Trophoblast cell (in vitro differentiated cells and primary cell): Measurements from ENCODE around the gene VDR.
"Not testable (repeated sequence)": the region's sequence is repeated elsewhere in the genome, so short reads cannot be mapped to it uniquely, and the experiment has no call there.

Experiments used
- DNase-seq, 2 donors: peaks; one replicate each; pipeline ENCODE4 v3.0.0-alpha.2; 2016
- H2AFZ ChIP-seq: 2 replicates; pipeline ENCODE4 v1.6.1; 2013; ENCODE audit warnings: low read length, moderate library complexity, mild to moderate bottlenecking; ENCODE audit not compliant: insufficient read depth, poor library complexity
- H2AK5ac ChIP-seq: 2 replicates; pipeline ENCODE4 v1.6.1; 2013; ENCODE audit warnings: mild to moderate bottlenecking, low read length
- H2BK120ac ChIP-seq: 2 replicates; pipeline ENCODE4 v1.6.1; 2013; ENCODE audit warnings: low read length, mild to moderate bottlenecking, moderate library complexity; ENCODE audit not compliant: insufficient read depth, poor library complexity
- H2BK12ac ChIP-seq: 2 replicates; pipeline ENCODE4 v1.6.1; 2013; ENCODE audit warnings: mild to moderate bottlenecking, low read length, moderate library complexity
- H2BK5ac ChIP-seq: 2 replicates; pipeline ENCODE4 v1.6.1; 2013; ENCODE audit warnings: low read length, low read depth, moderate library complexity, mild to moderate bottlenecking; ENCODE audit not compliant: poor library complexity
- H3K14ac ChIP-seq: 2 replicates; pipeline ENCODE4 v1.6.1; 2013; ENCODE audit warnings: mild to moderate bottlenecking, low read length
- H3K18ac ChIP-seq: 2 replicates; pipeline ENCODE4 v1.6.1; 2013; ENCODE audit warnings: mild to moderate bottlenecking, low read length
- H3K23ac ChIP-seq: 2 replicates; pipeline ENCODE4 v1.6.1; 2013; ENCODE audit warnings: low read length
- H3K27ac ChIP-seq: 2 replicates; pipeline ENCODE4 v1.5.1; 2013; ENCODE audit warnings: low read depth, mild to moderate bottlenecking, inconsistent platforms, low read length, moderate library complexity
- H3K27me3 ChIP-seq: 2 replicates; pipeline ENCODE4 v1.6.1; 2013; ENCODE audit warnings: inconsistent platforms, mild to moderate bottlenecking, low read length, moderate library complexity; ENCODE audit not compliant: insufficient read depth
- H3K36me3 ChIP-seq, 2 experiments: 1 replicate in 1 of 2; 2 replicates in 1 of 2; pipeline ENCODE4 v1.6.1; 2013; ENCODE audit warnings: low read length in 2 of 2, mild to moderate bottlenecking in 2 of 2, moderate library complexity in 1 of 2; ENCODE audit not compliant: insufficient read depth in 2 of 2, control insufficient read depth in 1 of 2
- H3K4ac ChIP-seq: 2 replicates; pipeline ENCODE4 v1.6.1; 2013; ENCODE audit warnings: low read depth, mild to moderate bottlenecking, low read length, moderate library complexity
- H3K4me1 ChIP-seq, 2 experiments: 1 replicate in 1 of 2; 2 replicates in 1 of 2; pipeline ENCODE4 v1.6.1; 2013; ENCODE audit warnings: low read length in 2 of 2, mild to moderate bottlenecking in 2 of 2, moderate library complexity in 1 of 2; ENCODE audit not compliant: insufficient read depth in 2 of 2, control insufficient read depth in 1 of 2
- H3K4me2 ChIP-seq: 2 replicates; pipeline ENCODE4 v1.6.1; 2013; ENCODE audit warnings: inconsistent platforms, mild to moderate bottlenecking, low read length, moderate library complexity
- H3K4me3 ChIP-seq: 2 replicates; pipeline ENCODE4 v1.5.1; 2013; ENCODE audit warnings: mild to moderate bottlenecking, low read depth, low read length, inconsistent platforms
- H3K79me1 ChIP-seq: one replicate; pipeline ENCODE4 v1.6.1; 2013; ENCODE audit warnings: low read length
- H3K79me2 ChIP-seq: 2 replicates; pipeline ENCODE4 v1.6.1; 2013; ENCODE audit warnings: low read length, mild to moderate bottlenecking; ENCODE audit not compliant: control insufficient read depth, insufficient read depth, poor library complexity
- H3K9ac ChIP-seq: 2 replicates; pipeline ENCODE4 v1.6.1; 2013; ENCODE audit warnings: mild to moderate bottlenecking, low read length
- H3K9me3 ChIP-seq: 2 replicates; pipeline ENCODE4 v1.6.1; 2013; ENCODE audit warnings: low read depth, mild to moderate bottlenecking, control low read depth, inconsistent platforms, low read length; ENCODE audit not compliant: insufficient read depth
- H4K12ac ChIP-seq: 2 replicates; pipeline ENCODE4 v1.6.1; 2013; ENCODE audit warnings: low read depth, mild to moderate bottlenecking, low read length, moderate library complexity
- H4K8ac ChIP-seq: 2 replicates; pipeline ENCODE4 v1.6.1; 2013; ENCODE audit warnings: low read depth, mild to moderate bottlenecking, low read length, moderate library complexity
- H4K91ac ChIP-seq: one replicate; pipeline ENCODE4 v1.6.1; 2013; ENCODE audit warnings: low read depth, mild to moderate bottlenecking, low read length, moderate library complexity
- WGBS: extraction: QIAGEN DNeasy Blood & Tissue Kit; methylation state at CpG from one replicate; pipeline ENCODE4 v1.1.7; 2013; ENCODE audit warnings: missing lambda C conversion rate; ENCODE audit not compliant: insufficient read length, insufficient coverage; ENCODE audit errors: extremely low coverage; 5-methylcytosine and 5-hydroxymethylcytosine counted together

VDR gene

GRCh38 chr12:47843226-47843980, 61.4 kb downstream of the VDR start:
- H3K9ac ChIP-seq: no peak overlapping the region
- no peak overlapping the region for H2BK120ac ChIP-seq
- H3K4ac ChIP-seq: no peak overlapping the region
- H3K79me2 ChIP-seq: no peaks in the 10 kb centered on the region
- no peak overlapping the region for H3K23ac ChIP-seq
- H3K18ac ChIP-seq: no peak overlapping the region
- H3K27me3 ChIP-seq: no peaks in the 10 kb centered on the region
- peaks cover 2 to 5% of the 10 kb centered on the region in 2 experiments for H3K4me1 ChIP-seq
- peak; percentile 84 to 91 for DNase-seq
- H3K14ac ChIP-seq: no peak overlapping the region
- no peak overlapping the region for H2BK12ac ChIP-seq
- no peaks in the 10 kb centered on the region for H3K9me3 ChIP-seq
- no peak overlapping the region for H2AFZ ChIP-seq
- H2BK5ac ChIP-seq: no peak overlapping the region
- no peaks in the 10 kb centered on the region for H3K36me3 ChIP-seq
- no peak overlapping the region for H3K4me2 ChIP-seq
- H3K4me3 ChIP-seq: no peak overlapping the region
- no CpG with 5 or more reads among the region's 25 CpGs for WGBS
- no peak overlapping the region for H3K27ac ChIP-seq
- no peak overlapping the region for H4K12ac ChIP-seq
- H3K79me1 ChIP-seq: no peaks in the 10 kb centered on the region
- H4K8ac ChIP-seq: no peak overlapping the region
- H4K91ac ChIP-seq: no peak overlapping the region
- H2AK5ac ChIP-seq: no peak overlapping the region

DNA sequence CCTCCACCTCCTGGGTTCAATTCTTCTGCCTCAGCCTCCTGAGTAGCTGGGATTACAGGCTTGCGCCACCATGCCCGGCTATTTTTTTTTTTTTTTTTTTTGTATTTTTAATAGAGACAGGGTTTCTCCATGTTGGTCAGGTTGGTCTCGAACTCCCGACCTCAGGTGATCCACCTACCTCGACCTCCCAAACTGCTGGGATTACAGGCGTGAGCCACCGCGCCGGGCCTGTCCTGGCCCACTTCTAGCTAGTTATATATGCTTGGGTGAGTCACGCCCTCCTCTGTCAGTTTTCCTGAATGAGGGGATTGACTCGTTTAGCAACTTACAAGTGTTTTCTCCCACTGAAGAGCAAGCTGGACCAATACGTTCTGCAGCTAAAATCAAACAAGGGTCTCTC, 62.3 kb downstream of the VDR start:
- no CpG with 5 or more reads among the region's 12 CpGs for WGBS
- H2AK5ac ChIP-seq, H3K9me3 ChIP-seq, H3K4me2 ChIP-seq, H4K8ac ChIP-seq, H3K27me3 ChIP-seq, H3K14ac ChIP-seq, H2BK120ac ChIP-seq, H3K23ac ChIP-seq, H3K36me3 ChIP-seq, H3K27ac ChIP-seq, H3K4me1 ChIP-seq, H4K12ac ChIP-seq, H2BK5ac ChIP-seq, H3K4ac ChIP-seq, H4K91ac ChIP-seq, H3K9ac ChIP-seq, H2AFZ ChIP-seq, H3K4me3 ChIP-seq, H3K79me1 ChIP-seq, H3K79me2 ChIP-seq, H3K18ac ChIP-seq, H2BK12ac ChIP-seq: not testable (repeated sequence)
- DNase-seq: peak in 1 of 2 donors; percentile 55

- H2BK12ac ChIP-seq: no peak overlapping the region
- H3K36me3 ChIP-seq: no peaks in the 10 kb centered on the region
- no CpG with 5 or more reads among the region's 4 CpGs for WGBS
- H3K23ac ChIP-seq: no peak overlapping the region
- no peaks in the 10 kb centered on the region for H3K79me1 ChIP-seq
- H4K8ac ChIP-seq: no peak overlapping the region
- H3K4me2 ChIP-seq: no peak overlapping the region
- no peaks in the 10 kb centered on the region for H3K27me3 ChIP-seq
- H3K27ac ChIP-seq: no peak overlapping the region
- peaks cover 2 to 5% of the 10 kb centered on the region in 2 experiments for H3K4me1 ChIP-seq
- no peak overlapping the region for H2AFZ ChIP-seq
- no peak overlapping the region for H3K4me3 ChIP-seq
- H4K12ac ChIP-seq: no peak overlapping the region
- H2BK120ac ChIP-seq: no peak overlapping the region
- no peaks in the 10 kb centered on the region for H3K9me3 ChIP-seq
- no peak overlapping the region for H2BK5ac ChIP-seq
- H3K4ac ChIP-seq: no peak overlapping the region
- H3K79me2 ChIP-seq: no peaks in the 10 kb centered on the region
- no peak for DNase-seq
- no peak overlapping the region for H4K91ac ChIP-seq
- no peak overlapping the region for H3K9ac ChIP-seq
- H3K18ac ChIP-seq: no peak overlapping the region
- no peak overlapping the region for H2AK5ac ChIP-seq
- no peak overlapping the region for H3K14ac ChIP-seq
Observed at GRCh38 chr12:47841910-47842309, 62.9 kb downstream of the VDR start.

DNA sequence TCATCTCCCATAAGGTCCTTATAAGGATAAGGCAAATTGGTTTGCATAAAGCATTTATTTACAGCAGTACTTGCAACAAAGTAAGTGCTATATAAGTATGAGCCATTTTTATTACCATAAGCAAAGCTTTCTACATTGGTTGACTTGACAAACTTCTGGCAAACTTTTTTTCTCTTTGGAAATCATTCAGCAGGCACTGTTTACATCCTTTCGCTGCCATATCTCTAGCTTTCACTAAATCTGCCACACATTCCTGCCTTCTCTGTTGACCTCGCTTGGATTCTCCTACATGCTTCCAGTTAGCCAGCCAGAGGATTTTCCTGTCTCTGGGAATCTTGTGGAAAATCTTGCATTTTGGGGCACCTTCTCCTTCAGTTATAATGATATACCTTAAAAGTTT, 63.3 kb downstream of the VDR start:
- H3K4me2 ChIP-seq: no peak overlapping the region
- H3K27ac ChIP-seq: no peak overlapping the region
- no peak overlapping the region for H2AK5ac ChIP-seq
- no peak overlapping the region for H4K12ac ChIP-seq
- no peaks in the 10 kb centered on the region for H3K27me3 ChIP-seq
- no peak overlapping the region for H4K91ac ChIP-seq
- H3K4ac ChIP-seq: no peak overlapping the region
- no peaks in the 10 kb centered on the region for H3K79me2 ChIP-seq
- H3K36me3 ChIP-seq: no peaks in the 10 kb centered on the region
- no peak overlapping the region for H3K14ac ChIP-seq
- no peak overlapping the region for H3K9ac ChIP-seq
- no peaks in the 10 kb centered on the region for H3K9me3 ChIP-seq
- H2BK12ac ChIP-seq: no peak overlapping the region
- H3K23ac ChIP-seq: no peak overlapping the region
- H3K18ac ChIP-seq: no peak overlapping the region
- H3K4me1 ChIP-seq: peaks cover 3 to 6% of the 10 kb centered on the region in 2 experiments
- H2BK5ac ChIP-seq: no peak overlapping the region
- peaks cover under 1% of the 10 kb centered on the region for H3K79me1 ChIP-seq
- no peak overlapping the region for H4K8ac ChIP-seq
- no peak for DNase-seq
- no peak overlapping the region for H3K4me3 ChIP-seq
- H2AFZ ChIP-seq: no peak overlapping the region
- no CpG with 5 or more reads among the region's 2 CpGs for WGBS
- H2BK120ac ChIP-seq: no peak overlapping the region
